ENCODE measurements around the gene FLT1.

The FLT1 gene

DNA sequence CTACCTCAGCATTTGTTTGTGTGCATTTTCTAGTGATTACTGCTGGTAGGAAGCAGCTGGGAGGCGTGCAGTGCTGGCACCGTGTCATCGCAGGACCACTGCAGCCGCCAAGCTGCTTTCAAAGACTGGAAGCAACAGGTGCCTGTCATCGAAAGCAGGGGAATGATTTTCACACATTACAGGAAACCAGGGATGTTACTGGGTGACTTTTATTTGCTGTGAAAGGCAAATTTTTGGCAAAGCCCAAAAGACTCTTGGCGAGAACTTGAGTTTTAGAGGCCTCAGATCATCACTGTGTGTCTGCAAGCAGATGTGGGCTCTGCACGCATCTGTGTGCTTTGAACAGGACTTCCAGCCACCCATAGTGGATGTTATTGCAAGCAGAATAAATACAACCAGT lies 176.4 kb downstream of the FLT1 start:
- Histone ChIP-seq H3K36me3 (no peaks in the 10 kb centered on the region), H3K9me3 (ENCODE audit: severe bottlenecking) (no peaks in the 10 kb centered on the region), H3K27ac (no peak overlapping the region), H3K4me3 (ENCODE audit: low read depth, low read length) (no peak overlapping the region), H3K27me3 (ENCODE audit: insufficient read depth, low read depth, severe bottlenecking) (no peaks in the 10 kb centered on the region)
- no peak for DNase-seq
- TF ChIP-seq, protein P1, sequence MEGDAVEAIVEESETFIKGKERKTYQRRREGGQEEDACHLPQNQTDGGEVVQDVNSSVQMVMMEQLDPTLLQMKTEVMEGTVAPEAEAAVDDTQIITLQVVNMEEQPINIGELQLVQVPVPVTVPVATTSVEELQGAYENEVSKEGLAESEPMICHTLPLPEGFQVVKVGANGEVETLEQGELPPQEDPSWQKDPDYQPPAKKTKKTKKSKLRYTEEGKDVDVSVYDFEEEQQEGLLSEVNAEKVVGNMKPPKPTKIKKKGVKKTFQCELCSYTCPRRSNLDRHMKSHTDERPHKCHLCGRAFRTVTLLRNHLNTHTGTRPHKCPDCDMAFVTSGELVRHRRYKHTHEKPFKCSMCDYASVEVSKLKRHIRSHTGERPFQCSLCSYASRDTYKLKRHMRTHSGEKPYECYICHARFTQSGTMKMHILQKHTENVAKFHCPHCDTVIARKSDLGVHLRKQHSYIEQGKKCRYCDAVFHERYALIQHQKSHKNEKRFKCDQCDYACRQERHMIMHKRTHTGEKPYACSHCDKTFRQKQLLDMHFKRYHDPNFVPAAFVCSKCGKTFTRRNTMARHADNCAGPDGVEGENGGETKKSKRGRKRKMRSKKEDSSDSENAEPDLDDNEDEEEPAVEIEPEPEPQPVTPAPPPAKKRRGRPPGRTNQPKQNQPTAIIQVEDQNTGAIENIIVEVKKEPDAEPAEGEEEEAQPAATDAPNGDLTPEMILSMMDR (IDR thresholded peaks at IDR 0.05; ENCODE audit: low read depth, low read length), result no peak

DNA sequence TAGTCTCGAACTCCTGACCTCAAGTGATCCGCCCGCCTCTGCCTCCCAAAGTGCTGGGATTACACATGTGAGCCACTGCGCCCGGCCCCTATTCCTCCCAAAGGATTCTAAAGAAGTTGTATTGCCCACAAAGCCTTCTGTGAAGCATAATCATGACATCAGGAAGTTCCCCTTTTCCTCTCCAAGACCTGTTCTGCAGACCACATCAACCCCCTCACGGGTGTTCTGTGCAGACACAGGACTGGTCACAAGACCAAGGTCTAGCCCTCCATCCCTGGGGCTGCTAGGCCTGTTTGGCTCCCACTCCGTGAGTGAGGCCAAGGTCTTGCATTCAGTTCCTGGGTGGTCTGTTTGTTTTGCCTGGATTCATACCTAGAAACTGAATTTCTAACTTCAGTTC lies 178.1 kb downstream of the FLT1 start:
- Histone ChIP-seq H3K4me3 (ENCODE audit: low read depth, low read length) (no peak overlapping the region), H3K27me3 (ENCODE audit: insufficient read depth, low read depth, severe bottlenecking) (no peaks in the 10 kb centered on the region), H3K36me3 (no peaks in the 10 kb centered on the region), H3K9me3 (ENCODE audit: severe bottlenecking) (no peaks in the 10 kb centered on the region), H3K27ac (no peak overlapping the region)
- TF ChIP-seq, protein P1 (IDR thresholded peaks at IDR 0.05; ENCODE audit: low read depth, low read length), result no peak
- no peak for DNase-seq

DNA sequence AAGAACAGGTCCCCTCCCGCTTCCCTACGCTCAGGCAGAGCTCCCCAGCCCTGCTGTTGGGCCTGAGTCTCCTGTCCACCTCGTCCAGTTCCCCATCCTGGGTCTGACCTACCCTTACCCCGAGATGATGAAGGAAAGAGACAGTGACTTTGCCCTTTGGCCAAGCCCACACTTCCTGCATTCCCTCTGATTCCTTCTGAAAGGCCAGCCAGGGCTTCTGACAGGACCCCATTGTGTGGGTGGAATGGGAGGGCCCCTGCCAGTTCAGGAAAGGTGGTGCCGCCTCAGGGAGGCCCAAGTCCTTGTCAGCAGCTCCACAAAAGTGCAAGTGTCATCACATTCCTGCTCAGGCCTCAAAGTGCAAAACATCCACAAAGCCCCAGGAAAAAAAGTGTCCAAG lies 178.8 kb downstream of the FLT1 start:
- TF ChIP-seq, protein P1 (IDR thresholded peaks at IDR 0.05; ENCODE audit: low read depth, low read length), result no peak

DNA sequence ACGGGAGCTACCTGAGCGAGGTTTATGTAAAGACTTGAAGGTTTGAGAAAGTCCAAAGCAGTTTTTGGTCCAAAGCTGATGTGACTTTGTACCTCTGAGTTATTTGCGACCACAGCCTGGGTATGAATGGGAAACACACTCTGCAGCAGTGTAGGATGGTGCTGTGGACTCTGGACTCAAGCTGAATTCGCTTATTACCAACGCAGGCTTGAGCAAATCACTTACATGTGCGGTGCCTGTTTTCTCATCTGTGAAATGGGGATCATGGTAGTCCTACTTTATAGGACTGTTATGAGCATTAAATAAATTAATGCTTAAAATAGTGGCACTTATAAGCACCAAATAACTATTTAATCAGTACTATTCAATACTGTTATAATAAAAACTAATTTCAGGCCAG lies 180.0 kb downstream of the FLT1 start:
- H3K9me3 ChIP-seq (ENCODE audit: severe bottlenecking), result no peaks in the 10 kb centered on the region
- no peak overlapping the region for H3K4me3 ChIP-seq (ENCODE audit: low read depth, low read length)
- no peaks in the 10 kb centered on the region for H3K27me3 ChIP-seq (ENCODE audit: insufficient read depth, low read depth, severe bottlenecking)
- TF ChIP-seq, protein P1 (IDR thresholded peaks at IDR 0.05; ENCODE audit: low read depth, low read length), result no peak
- no peak overlapping the region for H3K27ac ChIP-seq
- no peaks in the 10 kb centered on the region for H3K36me3 ChIP-seq
- no peak for DNase-seq

More for the DNA sequence above, 178.8 kb downstream of the FLT1 start:
- no peak overlapping the region for H3K27ac ChIP-seq
- H3K9me3 ChIP-seq (ENCODE audit: severe bottlenecking), result no peaks in the 10 kb centered on the region
- no peak overlapping the region for H3K4me3 ChIP-seq (ENCODE audit: low read depth, low read length)
- no peaks in the 10 kb centered on the region for H3K27me3 ChIP-seq (ENCODE audit: insufficient read depth, low read depth, severe bottlenecking)
- H3K36me3 ChIP-seq, result no peaks in the 10 kb centered on the region
- DNase-seq, result no peak

DNA sequence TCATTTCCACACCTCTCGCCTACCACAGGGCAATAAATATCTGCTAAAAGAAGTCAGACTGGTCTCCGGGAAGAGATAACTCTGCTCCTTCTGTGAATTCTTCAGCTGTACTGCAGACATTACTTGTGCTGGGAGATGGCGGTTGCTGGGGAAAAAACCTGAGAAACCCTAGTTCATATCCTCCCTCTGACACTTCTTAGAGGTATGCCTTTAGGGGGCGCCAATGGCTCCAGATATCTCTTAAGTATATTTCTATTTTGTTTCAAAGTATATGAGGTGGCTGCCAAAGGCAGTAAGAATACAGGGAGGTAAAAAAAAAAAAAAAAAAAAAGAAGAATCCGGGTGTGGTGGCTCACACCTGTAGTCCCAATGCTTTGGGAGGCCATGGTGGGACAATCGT lies 181.3 kb downstream of the FLT1 start:
- TF ChIP-seq, protein P1 (IDR thresholded peaks at IDR 0.05; ENCODE audit: low read depth, low read length), result peak; percentile 40; the same call in 1 of the 2 replicates
- Histone ChIP-seq H3K27ac (no peak overlapping the region), H3K4me3 (ENCODE audit: low read depth, low read length) (no peak overlapping the region), H3K9me3 (ENCODE audit: severe bottlenecking) (no peaks in the 10 kb centered on the region), H3K27me3 (ENCODE audit: insufficient read depth, low read depth, severe bottlenecking) (no peaks in the 10 kb centered on the region), H3K36me3 (no peaks in the 10 kb centered on the region)
- peak; percentile 59 for DNase-seq

DNA sequence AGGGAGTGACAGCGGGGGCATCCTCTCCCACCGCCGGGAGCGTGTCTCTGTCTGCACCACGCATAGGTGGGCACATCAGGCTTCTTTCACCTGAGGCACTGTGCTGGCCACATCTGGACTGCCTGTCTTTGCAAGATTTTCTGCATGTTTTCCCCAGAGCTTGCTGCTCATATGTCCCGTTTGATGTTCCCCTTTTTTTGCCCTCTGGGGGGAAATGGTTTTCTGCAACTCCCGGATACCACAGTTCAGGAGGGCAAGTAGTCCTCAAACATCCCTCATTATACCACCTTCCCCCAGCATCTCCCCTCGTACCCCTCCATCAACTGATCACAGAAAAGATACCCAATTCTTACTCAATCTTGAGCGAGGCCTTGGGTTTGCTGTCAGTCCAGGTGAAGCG lies 188.6 kb downstream of the FLT1 start:
- Histone ChIP-seq H3K4me3 (ENCODE audit: low read depth, low read length) (no peak overlapping the region), H3K9me3 (ENCODE audit: severe bottlenecking) (no peaks in the 10 kb centered on the region), H3K36me3 (no peaks in the 10 kb centered on the region)

More for the DNA sequence above, 188.6 kb downstream of the FLT1 start:
- Histone ChIP-seq H3K27me3 (ENCODE audit: insufficient read depth, low read depth, severe bottlenecking) (no peaks in the 10 kb centered on the region), H3K27ac (no peak overlapping the region)
- TF ChIP-seq, protein P1 (IDR thresholded peaks at IDR 0.05; ENCODE audit: low read depth, low read length), result no peak
- no peak for DNase-seq

Measured in WERI-Rb-1 (cell line).